ENCODE results near the gene TSPAN4.
A peak's percentile ranks its signal among the peaks of the same experiment; 100 is the strongest.

Gene TSPAN4

GRCh38 chr11:836700-837099, 6.0 kb upstream of the TSPAN4 start:
- no peak for DNase-seq (ENCODE audit: low spot score)

- DNase-seq (ENCODE audit: low spot score): no peak
These were observed 5.3 kb upstream of the TSPAN4 start for GRCh38 chr11:837189-837989.

GRCh38 chr11:837990-838307, 4.7 kb upstream of the TSPAN4 start:
- no peak for DNase-seq (ENCODE audit: low spot score)

- DNase-seq (ENCODE audit: low spot score): no peak
These were observed 4.0 kb upstream of the TSPAN4 start for GRCh38 chr11:838441-839279.

GRCh38 chr11:839280-839623, 3.4 kb upstream of the TSPAN4 start:
- no peak for DNase-seq (ENCODE audit: low spot score)

- DNase-seq (ENCODE audit: low spot score): no peak
These were observed 2.6 kb upstream of the TSPAN4 start for GRCh38 chr11:839875-840617.

- no peak for DNase-seq (ENCODE audit: low spot score)
These were observed 677 bp upstream of the TSPAN4 start for GRCh38 chr11:841981-842369.

- DNase-seq (ENCODE audit: low spot score): no peak
These were observed 558 bp downstream of the TSPAN4 start for GRCh38 chr11:843086-843734.

- peak; percentile 87 for DNase-seq (ENCODE audit: low spot score)
These were observed 1.4 kb downstream of the TSPAN4 start for GRCh38 chr11:843818-844692.

GRCh38 chr11:844693-845644, 2.3 kb downstream of the TSPAN4 start:
- DNase-seq (ENCODE audit: low spot score): peak; percentile 96

- no peak for DNase-seq (ENCODE audit: low spot score)
These were observed 3.3 kb downstream of the TSPAN4 start for GRCh38 chr11:845872-846495.

GRCh38 chr11:846496-847098, 3.9 kb downstream of the TSPAN4 start:
- no peak for DNase-seq (ENCODE audit: low spot score)

- no peak for DNase-seq (ENCODE audit: low spot score)
These were observed 5.2 kb downstream of the TSPAN4 start for GRCh38 chr11:847876-848275.

- DNase-seq (ENCODE audit: low spot score): peak; percentile 83
These were observed 5.8 kb downstream of the TSPAN4 start for GRCh38 chr11:848380-848931.

- DNase-seq (ENCODE audit: low spot score): no peak
These were observed 6.6 kb downstream of the TSPAN4 start for GRCh38 chr11:849104-849824.

- no peak for DNase-seq (ENCODE audit: low spot score)
These were observed 7.5 kb downstream of the TSPAN4 start for GRCh38 chr11:849951-850774.
